Measurements from ENCODE around the gene CFH. TPM values are rescaled to one million over a fixed set of nuclear protein-coding genes. Genes with fewer than 3 reads are reported as not detected.
"Not testable (repeated sequence)": the region's sequence is repeated elsewhere in the genome, so short reads cannot be mapped to it uniquely, and the experiment has no call there.

The CFH gene
- total RNA-seq, 2 donors from 2014 or later = not detected

- TF ChIP-seq, protein P1, sequence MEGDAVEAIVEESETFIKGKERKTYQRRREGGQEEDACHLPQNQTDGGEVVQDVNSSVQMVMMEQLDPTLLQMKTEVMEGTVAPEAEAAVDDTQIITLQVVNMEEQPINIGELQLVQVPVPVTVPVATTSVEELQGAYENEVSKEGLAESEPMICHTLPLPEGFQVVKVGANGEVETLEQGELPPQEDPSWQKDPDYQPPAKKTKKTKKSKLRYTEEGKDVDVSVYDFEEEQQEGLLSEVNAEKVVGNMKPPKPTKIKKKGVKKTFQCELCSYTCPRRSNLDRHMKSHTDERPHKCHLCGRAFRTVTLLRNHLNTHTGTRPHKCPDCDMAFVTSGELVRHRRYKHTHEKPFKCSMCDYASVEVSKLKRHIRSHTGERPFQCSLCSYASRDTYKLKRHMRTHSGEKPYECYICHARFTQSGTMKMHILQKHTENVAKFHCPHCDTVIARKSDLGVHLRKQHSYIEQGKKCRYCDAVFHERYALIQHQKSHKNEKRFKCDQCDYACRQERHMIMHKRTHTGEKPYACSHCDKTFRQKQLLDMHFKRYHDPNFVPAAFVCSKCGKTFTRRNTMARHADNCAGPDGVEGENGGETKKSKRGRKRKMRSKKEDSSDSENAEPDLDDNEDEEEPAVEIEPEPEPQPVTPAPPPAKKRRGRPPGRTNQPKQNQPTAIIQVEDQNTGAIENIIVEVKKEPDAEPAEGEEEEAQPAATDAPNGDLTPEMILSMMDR (conservative IDR thresholded peaks at IDR 0.05) = peak; percentile 78
- not testable (repeated sequence) for H3K27ac ChIP-seq (ENCODE audit: low read depth, low read length); H3K27ac Mint-ChIP-seq; DNase-seq; H3K4me1 Mint-ChIP-seq; H3K27me3 Mint-ChIP-seq (ENCODE audit: insufficient read depth); H3K36me3 Mint-ChIP-seq (ENCODE audit: low read depth); H3K4me1 ChIP-seq (ENCODE audit: control insufficient read depth, insufficient read depth, low read length); H3K4me3 ChIP-seq (ENCODE audit: low read length); H3K9ac ChIP-seq (ENCODE audit: extremely low read depth, low read length, poor library complexity, severe bottlenecking); H3K9me3 ChIP-seq (ENCODE audit: control insufficient read depth, low read length); H3K4me3 Mint-ChIP-seq; H3K36me3 ChIP-seq (ENCODE audit: control insufficient read depth, insufficient read depth, low read length); H3K27me3 ChIP-seq (ENCODE audit: control insufficient read depth, insufficient read depth, low read length, poor library complexity, severe bottlenecking)
- H3K9me3 Mint-ChIP-seq = peaks cover 19% of the 10 kb centered on the region
- 36 to 58% methylated on average over 3 to 5 of the region's 6 CpGs for WGBS, 2 experiments (ENCODE audit: insufficient coverage in 1 of 2, insufficient read length in 1 of 2)
Measured at GRCh38 chr1:196743244-196743643, 91.4 kb downstream of the CFH start.

- not testable (repeated sequence) for H3K4me1 ChIP-seq (ENCODE audit: control insufficient read depth, insufficient read depth, low read length); H3K4me3 ChIP-seq (ENCODE audit: low read length); H3K27ac Mint-ChIP-seq; H3K4me1 Mint-ChIP-seq; H3K36me3 Mint-ChIP-seq (ENCODE audit: low read depth); DNase-seq; H3K9me3 Mint-ChIP-seq; H3K9me3 ChIP-seq (ENCODE audit: control insufficient read depth, low read length); H3K4me3 Mint-ChIP-seq; H3K36me3 ChIP-seq (ENCODE audit: control insufficient read depth, insufficient read depth, low read length); H3K27ac ChIP-seq (ENCODE audit: low read depth, low read length); H3K27me3 Mint-ChIP-seq (ENCODE audit: insufficient read depth); H3K27me3 ChIP-seq (ENCODE audit: control insufficient read depth, insufficient read depth, low read length, poor library complexity, severe bottlenecking); H3K9ac ChIP-seq (ENCODE audit: extremely low read depth, low read length, poor library complexity, severe bottlenecking)
- WGBS, 2 experiments (ENCODE audit: insufficient coverage in 1 of 2, insufficient read length in 1 of 2) = 95 to 100% methylated on average over 1 to 4 of the region's 4 CpGs
Measured at GRCh38 chr1:196765019-196765740, 113.3 kb downstream of the CFH start.

GRCh38 chr1:196769823-196770222, 118.0 kb downstream of the CFH start:
- not testable (repeated sequence) for H3K4me3 Mint-ChIP-seq; DNase-seq; H3K4me3 ChIP-seq (ENCODE audit: low read length); H3K27ac ChIP-seq (ENCODE audit: low read depth, low read length); H3K27me3 ChIP-seq (ENCODE audit: control insufficient read depth, insufficient read depth, low read length, poor library complexity, severe bottlenecking); H3K9me3 Mint-ChIP-seq; H3K4me1 Mint-ChIP-seq; H3K27ac Mint-ChIP-seq; H3K36me3 Mint-ChIP-seq (ENCODE audit: low read depth); H3K9ac ChIP-seq (ENCODE audit: extremely low read depth, low read length, poor library complexity, severe bottlenecking); H3K9me3 ChIP-seq (ENCODE audit: control insufficient read depth, low read length); H3K36me3 ChIP-seq (ENCODE audit: control insufficient read depth, insufficient read depth, low read length); H3K27me3 Mint-ChIP-seq (ENCODE audit: insufficient read depth); H3K4me1 ChIP-seq (ENCODE audit: control insufficient read depth, insufficient read depth, low read length)
- WGBS, 2 experiments (ENCODE audit: insufficient coverage in 1 of 2, insufficient read length in 1 of 2) = 92 to 96% methylated on average over 4 of the region's 4 CpGs

- no peak overlapping the region for H3K4me3 ChIP-seq (ENCODE audit: low read length)
- Mint-ChIP-seq H3K4me3 (no peak overlapping the region), H3K9me3 (no peaks in the 10 kb centered on the region), H3K4me1 (no peaks in the 10 kb centered on the region), H3K36me3 (ENCODE audit: low read depth) (no peaks in the 10 kb centered on the region), H3K27me3 (ENCODE audit: insufficient read depth) (no peaks in the 10 kb centered on the region), H3K27ac (no peak overlapping the region)
- DNase-seq = no peak
- no peaks in the 10 kb centered on the region for H3K27me3 ChIP-seq (ENCODE audit: control insufficient read depth, insufficient read depth, low read length, poor library complexity, severe bottlenecking)
- H3K9me3 ChIP-seq (ENCODE audit: control insufficient read depth, low read length) = no peaks in the 10 kb centered on the region
- TF ChIP-seq, protein P1 (conservative IDR thresholded peaks at IDR 0.05) = no peak
- H3K4me1 ChIP-seq (ENCODE audit: control insufficient read depth, insufficient read depth, low read length) = no peaks in the 10 kb centered on the region
- H3K9ac ChIP-seq (ENCODE audit: extremely low read depth, low read length, poor library complexity, severe bottlenecking) = no peak overlapping the region
- 100% methylated on average over 1 of the region's 1 CpG; no CpG with 5 or more reads in 1 of the 2 experiments for WGBS, 2 experiments (ENCODE audit: insufficient coverage in 1 of 2, insufficient read length in 1 of 2)
- no peaks in the 10 kb centered on the region for H3K36me3 ChIP-seq (ENCODE audit: control insufficient read depth, insufficient read depth, low read length)
- H3K27ac ChIP-seq (ENCODE audit: low read depth, low read length) = no peak overlapping the region
Measured at GRCh38 chr1:196773713-196774112, 121.9 kb downstream of the CFH start.

Measured in endodermal cell (in vitro differentiated cells).